RWPE1 (cell line): Measurements from ENCODE around the gene CRMP1.

ENCODE experiments used
- CTCF ChIA-PET: fragments of 350-600 bp; sonication (Branson Sonifier 250); formaldehyde crosslinking; extraction: SDS; loops from one replicate; lab custom pipeline; 2021; lab: Yijun Ruan, JAX
- POLR2A ChIA-PET: fragments of 400-600 bp; formaldehyde crosslinking; extraction: SDS; loops from one replicate; lab custom pipeline; 2020; ENCODE audit warnings: antibody characterized with exemption; ENCODE audit not compliant: low non-redundant PET; lab: Yijun Ruan, JAX
- DNase-seq: peaks from one replicate; pipeline ENCODE4 v3.0.0; 2012; ENCODE audit warnings: low spot score
- H3K27ac ChIP-seq: fragments of 450-650 bp; 2 replicates; pipeline ENCODE4 v1.5.1; 2017
- CTCF ChIP-seq: fragments of 450-650 bp; conservative IDR thresholded peaks from 2 replicates; pipeline ENCODE4 v1.5.1; 2017; ENCODE audit warnings: low read depth, mild to moderate bottlenecking

CRMP1 gene

GRCh38 chr4:5892323-5893003, 423 bp downstream of the CRMP1 start:
- no peak for TF ChIP-seq CTCF
- no peak for DNase-seq
- POLR2A ChIA-PET = no interaction called here
- CTCF ChIA-PET = no interaction called here
- no peak overlapping the region for H3K27ac ChIP-seq

- CTCF ChIA-PET = no interaction called here
- no peak overlapping the region for H3K27ac ChIP-seq
- no peak for DNase-seq
- POLR2A ChIA-PET = no interaction called here
- TF ChIP-seq CTCF = no peak
Measured at GRCh38 chr4:5891563-5892322, 1.1 kb downstream of the CRMP1 start.

- TF ChIP-seq CTCF = no peak
- H3K27ac ChIP-seq = no peak overlapping the region
- DNase-seq = no peak
- ChIA-PET POLR2A (no interaction called here), CTCF (interaction anchor here (0.6 kb wide), 1 partner anchor 242 kb away, joined by 4 read pairs; no protein-coding TSS in a partner anchor)
Measured at GRCh38 chr4:5890063-5890727, 2.7 kb downstream of the CRMP1 start.

GRCh38 chr4:5889002-5889696, 3.7 kb downstream of the CRMP1 start:
- POLR2A ChIA-PET = no interaction called here
- CTCF ChIA-PET = interaction anchor here (0.6 kb wide), 1 partner anchor 473 kb away, joined by 3 read pairs; no protein-coding TSS in a partner anchor
- DNase-seq = no peak
- TF ChIP-seq CTCF = no peak
- no peak overlapping the region for H3K27ac ChIP-seq

GRCh38 chr4:5888222-5889001, 4.5 kb downstream of the CRMP1 start:
- no peak for TF ChIP-seq CTCF
- no peak overlapping the region for H3K27ac ChIP-seq
- DNase-seq = no peak
- POLR2A ChIA-PET = no interaction called here
- CTCF ChIA-PET = no interaction called here
